NCI-H510A treated with DMSO at 0.1 percent for 48 hours (cell line): ENCODE results near the gene CRHR2.
"Not testable (repeated sequence)": the region's sequence is repeated elsewhere in the genome, so short reads cannot be mapped to it uniquely, and the experiment has no call there.

Experiments used
- DNase-seq: peaks from one replicate; lab custom pipeline; 2025; lab: John Stamatoyannopoulos, UW

Gene CRHR2

GRCh38 chr7:30682212-30683083 lies at the start of gene CRHR2:
Gene CRHR2 (minus strand): TSS chr7:30682456. CDS start chr7:30682280, 176 bp downstream.
- DNase-seq, result no peak

DNA sequence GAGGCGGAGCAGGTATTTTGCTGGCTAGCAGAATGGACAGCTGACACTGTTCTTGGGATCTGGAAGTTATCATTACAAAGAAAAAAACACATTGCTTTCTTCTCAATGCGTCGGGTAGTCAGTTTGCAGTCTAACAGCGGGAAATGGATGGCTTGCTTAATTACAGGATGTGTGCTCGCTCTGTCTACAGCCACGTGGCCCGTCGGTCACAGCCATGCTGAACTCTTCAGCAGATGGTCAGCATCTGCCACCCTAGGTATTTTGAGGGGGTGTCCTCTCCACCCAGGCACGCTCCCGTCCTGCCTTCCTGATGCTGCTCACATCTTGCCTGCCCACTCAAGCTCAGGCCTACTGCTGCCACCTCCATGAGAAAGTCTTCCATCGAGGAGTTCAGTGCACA lies 49.3 kb upstream of the CRHR2 start:
- DNase-seq, result no peak

GRCh38 chr7:30730996-30731395 lies 48.7 kb upstream of the CRHR2 start:
- DNase-seq, result no peak

- DNase-seq, result no peak
These were observed 47.8 kb upstream of the CRHR2 start for GRCh38 chr7:30730097-30730496.

- no peak for DNase-seq
These were observed 47.4 kb upstream of the CRHR2 start for GRCh38 chr7:30729642-30730041.

- DNase-seq, result no peak
These were observed 46.4 kb upstream of the CRHR2 start for GRCh38 chr7:30728591-30729100.

DNA sequence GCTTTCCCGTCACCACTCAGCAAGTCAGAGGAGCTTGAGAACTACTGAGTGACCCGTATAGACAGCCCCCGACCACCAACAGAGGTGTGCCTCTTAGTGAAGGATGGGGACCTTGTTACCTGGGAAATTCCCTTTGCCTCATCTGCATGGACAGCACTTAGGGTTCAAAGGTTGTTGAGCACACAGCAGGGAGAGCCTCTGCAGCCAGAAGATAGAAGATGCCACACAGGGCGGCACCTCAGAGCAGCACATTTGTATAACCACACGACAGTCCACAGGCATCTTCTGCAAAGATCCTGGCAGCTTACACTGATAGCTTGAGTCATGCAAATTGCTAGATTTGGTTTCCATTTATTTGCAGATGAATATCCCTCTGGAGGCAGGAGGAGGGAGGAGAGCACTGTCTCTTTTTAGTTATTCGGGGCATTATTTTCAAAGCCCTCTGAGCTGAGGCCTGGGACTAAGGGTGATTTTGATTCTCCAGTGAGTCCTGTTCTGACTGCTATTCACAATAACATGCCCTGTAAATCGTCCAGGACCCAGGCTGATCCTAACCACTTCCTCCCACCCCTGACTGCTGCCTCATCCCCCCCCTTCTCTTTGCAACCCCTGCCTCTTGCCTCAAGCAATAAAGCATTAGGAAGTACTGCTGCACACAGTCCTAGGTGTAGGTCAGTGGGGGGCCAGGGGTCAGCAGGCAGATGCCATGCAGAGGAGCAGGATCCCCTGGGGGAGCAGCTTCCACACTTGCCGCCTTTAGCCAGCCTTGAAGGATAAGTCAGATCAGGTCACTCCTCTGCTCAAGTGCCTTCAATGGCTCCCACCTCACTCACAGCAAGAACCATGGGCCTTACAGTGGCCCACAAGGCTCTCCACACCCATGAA lies 45.0 kb upstream of the CRHR2 start:
- no peak for DNase-seq

GRCh38 chr7:30726296-30727006 lies 44.2 kb upstream of the CRHR2 start:
- DNase-seq, result no peak

GRCh38 chr7:30723776-30724175 lies 41.5 kb upstream of the CRHR2 start:
- no peak for DNase-seq

DNA sequence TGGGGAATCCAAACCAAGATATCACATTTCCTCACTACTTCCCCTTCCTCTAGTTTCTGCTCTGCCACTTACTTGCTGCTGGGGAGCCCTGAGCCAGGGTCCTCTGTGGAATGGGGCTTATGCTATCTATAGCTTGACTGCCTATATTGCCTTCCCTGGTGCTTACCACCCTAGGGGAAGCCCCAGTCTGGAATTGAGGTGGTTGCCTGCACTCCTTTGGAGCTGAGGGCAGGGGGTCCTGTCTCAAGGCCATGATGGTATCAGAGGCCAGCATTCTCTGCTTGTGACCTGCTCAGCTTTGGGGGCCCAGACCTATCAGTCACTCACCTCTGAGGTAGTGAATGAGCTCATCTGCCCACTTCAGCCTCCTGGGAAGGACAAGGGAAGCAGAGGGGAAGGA lies 40.4 kb upstream of the CRHR2 start:
- no peak for DNase-seq

DNA sequence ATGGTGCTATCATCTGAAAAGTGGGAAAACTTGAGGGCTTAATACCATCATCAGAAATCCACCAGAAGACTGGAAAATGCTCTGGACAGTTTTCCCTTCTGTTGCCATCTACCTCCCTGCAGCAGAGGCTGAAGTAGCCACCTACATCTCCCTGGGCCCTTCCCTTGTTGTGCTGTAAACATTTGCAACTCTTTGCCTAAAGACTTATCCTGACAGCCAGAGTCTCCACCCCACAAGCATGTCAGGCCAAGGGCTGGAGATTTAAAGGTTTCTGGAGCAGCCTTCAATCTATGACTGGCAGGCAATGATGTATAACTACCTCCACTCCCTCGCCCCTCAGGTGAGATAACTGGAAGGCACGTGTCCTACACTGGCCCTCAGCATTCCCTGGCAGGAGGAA lies 39.9 kb upstream of the CRHR2 start:
- no peak for DNase-seq

- no peak for DNase-seq
These were observed 39.0 kb upstream of the CRHR2 start for GRCh38 chr7:30721211-30721610.

- DNase-seq, result not testable (repeated sequence)
These were observed 37.2 kb upstream of the CRHR2 start for GRCh38 chr7:30719434-30719833.

- no peak for DNase-seq
These were observed 34.9 kb upstream of the CRHR2 start for GRCh38 chr7:30717181-30717580.

GRCh38 chr7:30714129-30714528 lies 31.9 kb upstream of the CRHR2 start:
- DNase-seq, result no peak

DNA sequence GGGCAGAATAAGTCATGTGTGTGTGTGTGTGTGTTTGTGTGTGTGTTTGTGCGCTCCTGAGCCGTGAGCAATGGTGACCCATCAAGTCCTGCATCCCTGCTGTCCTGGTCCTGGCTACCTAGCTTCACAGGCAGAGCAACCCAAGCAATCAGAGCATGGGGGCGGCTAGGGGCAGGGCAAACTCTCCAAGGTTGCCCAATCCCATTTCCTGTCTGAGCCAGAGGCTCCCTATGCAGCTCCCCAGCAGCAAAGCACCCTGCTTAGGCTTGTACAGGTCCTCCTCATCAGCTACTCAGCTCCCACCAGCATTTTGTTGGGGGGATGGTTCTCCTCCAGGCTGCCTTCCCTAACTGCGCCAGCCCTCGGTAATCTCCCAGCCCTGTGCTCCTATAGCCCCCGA lies 31.1 kb upstream of the CRHR2 start:
- no peak for DNase-seq

- no peak for DNase-seq
These were observed 28.4 kb upstream of the CRHR2 start for GRCh38 chr7:30710669-30711068.

GRCh38 chr7:30709549-30709948 lies 27.3 kb upstream of the CRHR2 start:
- no peak for DNase-seq

DNA sequence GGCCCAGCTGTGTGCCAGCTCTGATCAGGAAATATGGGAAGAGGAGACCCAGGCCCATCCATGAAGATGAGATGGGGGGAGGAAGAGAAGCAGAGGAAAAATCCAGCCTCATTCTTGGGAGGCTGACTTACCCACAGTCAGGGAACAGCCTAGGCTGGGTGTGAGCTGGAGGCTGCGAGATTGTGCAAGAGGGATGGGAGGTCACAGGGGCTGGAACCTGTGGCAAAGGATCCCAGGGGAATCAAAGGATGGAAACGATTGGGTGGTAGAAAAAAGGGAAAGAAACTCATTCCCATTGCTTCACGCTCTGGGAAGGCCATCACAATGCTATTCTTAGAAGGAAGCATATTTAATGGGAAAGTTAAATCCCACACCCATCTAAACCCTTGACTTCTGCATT lies 26.7 kb upstream of the CRHR2 start:
- DNase-seq, result no peak

GRCh38 chr7:30708412-30708811 lies 26.2 kb upstream of the CRHR2 start:
- DNase-seq, result no peak

DNA sequence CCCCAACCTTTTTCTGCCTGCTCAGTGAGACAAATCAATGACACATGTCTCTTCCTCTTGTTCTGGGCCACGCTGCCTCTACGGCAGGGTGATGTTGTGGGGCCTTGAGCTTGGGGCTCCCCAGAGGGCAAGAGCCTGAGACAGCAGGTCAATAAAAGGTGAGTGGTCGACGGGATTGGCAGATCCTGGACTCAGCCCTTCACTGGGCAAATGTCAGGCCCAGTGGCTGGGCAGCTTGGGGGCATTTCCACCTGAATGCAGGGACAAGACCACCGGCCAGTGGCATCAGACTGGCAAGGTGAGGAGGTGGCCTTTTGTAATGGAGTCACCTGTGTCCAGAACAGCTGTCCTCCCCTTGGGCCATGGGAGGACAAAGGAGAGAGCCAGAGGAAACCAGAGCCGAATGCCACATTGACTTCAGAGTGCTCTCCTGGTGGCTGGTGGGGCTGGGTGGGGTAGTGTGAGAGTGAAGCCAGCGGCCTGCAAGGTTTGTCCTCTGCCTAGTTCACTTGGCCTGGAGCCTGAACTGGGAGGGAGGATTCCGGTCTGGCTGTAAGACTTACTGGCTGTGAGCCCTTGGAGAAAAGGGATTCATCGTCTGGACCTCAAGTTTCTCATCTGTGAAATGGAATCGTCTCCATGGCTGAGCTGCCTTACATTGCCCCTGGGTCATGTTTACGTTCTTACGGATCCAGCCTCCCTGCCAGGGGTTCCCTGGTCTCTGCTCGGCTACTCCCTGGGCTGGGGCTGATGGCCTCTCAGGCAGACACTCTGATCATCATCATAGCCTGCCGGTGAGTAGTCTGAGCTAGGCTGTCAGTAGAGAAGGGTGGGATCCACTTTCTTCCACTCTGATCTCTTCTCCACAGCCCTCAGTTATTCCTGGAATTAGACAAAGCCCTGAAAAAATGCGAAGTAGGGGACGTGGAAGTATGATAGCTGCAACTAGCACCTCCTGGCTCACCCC lies 25.4 kb upstream of the CRHR2 start:
- no peak for DNase-seq
